ENCODE results near the gene DAB2IP. TPM values are rescaled to one million over a fixed set of nuclear protein-coding genes. Genes with fewer than 3 reads are reported as not detected.

Gene DAB2IP
- polyA plus RNA-seq, 1 donor from 2014 or later, result 17.3 TPM

DNA sequence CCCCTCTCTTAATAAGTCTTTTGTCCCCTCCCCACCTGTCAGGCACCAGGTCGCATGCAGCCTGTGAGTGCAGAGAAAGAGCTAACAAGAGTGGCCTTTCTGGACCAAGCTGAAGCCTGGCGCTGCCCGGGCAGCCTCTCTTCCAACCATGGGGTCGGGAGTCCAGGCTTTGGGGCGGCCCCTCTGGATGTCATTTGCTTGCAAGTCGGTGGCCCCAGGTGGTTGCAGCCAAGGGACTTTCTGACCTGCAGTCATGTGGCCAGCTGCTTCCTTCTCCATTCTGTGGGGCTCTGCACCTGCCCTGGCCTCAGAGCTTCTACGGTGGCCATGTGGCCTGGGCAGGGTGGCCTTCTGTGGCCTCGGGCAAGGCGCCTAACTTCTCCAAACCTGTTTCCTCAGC, 159.7 kb downstream of the DAB2IP start:
- TF ChIP-seq POLR2AphosphoS5 (IDR thresholded peaks at IDR 0.05) (no peak), RAD21 (conservative IDR thresholded peaks at IDR 0.05) (no peak), EP300 (conservative IDR thresholded peaks at IDR 0.05; ENCODE audit: poor library complexity, severe bottlenecking) (no peak), EZH2 (IDR thresholded peaks at IDR 0.05; ENCODE audit: borderline replicate concordance, insufficient read depth, low read length, poor library complexity, severe bottlenecking) (no peak), TAF1 (IDR thresholded peaks at IDR 0.05; ENCODE audit: low read depth) (no peak), SMC3 (conservative IDR thresholded peaks at IDR 0.05; ENCODE audit: poor library complexity) (no peak), MXI1 (conservative IDR thresholded peaks at IDR 0.05; ENCODE audit: poor library complexity, severe bottlenecking) (no peak)
- TF ChIP-seq, protein P1, sequence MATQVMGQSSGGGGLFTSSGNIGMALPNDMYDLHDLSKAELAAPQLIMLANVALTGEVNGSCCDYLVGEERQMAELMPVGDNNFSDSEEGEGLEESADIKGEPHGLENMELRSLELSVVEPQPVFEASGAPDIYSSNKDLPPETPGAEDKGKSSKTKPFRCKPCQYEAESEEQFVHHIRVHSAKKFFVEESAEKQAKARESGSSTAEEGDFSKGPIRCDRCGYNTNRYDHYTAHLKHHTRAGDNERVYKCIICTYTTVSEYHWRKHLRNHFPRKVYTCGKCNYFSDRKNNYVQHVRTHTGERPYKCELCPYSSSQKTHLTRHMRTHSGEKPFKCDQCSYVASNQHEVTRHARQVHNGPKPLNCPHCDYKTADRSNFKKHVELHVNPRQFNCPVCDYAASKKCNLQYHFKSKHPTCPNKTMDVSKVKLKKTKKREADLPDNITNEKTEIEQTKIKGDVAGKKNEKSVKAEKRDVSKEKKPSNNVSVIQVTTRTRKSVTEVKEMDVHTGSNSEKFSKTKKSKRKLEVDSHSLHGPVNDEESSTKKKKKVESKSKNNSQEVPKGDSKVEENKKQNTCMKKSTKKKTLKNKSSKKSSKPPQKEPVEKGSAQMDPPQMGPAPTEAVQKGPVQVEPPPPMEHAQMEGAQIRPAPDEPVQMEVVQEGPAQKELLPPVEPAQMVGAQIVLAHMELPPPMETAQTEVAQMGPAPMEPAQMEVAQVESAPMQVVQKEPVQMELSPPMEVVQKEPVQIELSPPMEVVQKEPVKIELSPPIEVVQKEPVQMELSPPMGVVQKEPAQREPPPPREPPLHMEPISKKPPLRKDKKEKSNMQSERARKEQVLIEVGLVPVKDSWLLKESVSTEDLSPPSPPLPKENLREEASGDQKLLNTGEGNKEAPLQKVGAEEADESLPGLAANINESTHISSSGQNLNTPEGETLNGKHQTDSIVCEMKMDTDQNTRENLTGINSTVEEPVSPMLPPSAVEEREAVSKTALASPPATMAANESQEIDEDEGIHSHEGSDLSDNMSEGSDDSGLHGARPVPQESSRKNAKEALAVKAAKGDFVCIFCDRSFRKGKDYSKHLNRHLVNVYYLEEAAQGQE (IDR thresholded peaks at IDR 0.05; ENCODE audit: borderline replicate concordance), result no peak
- TF ChIP-seq, protein P2, sequence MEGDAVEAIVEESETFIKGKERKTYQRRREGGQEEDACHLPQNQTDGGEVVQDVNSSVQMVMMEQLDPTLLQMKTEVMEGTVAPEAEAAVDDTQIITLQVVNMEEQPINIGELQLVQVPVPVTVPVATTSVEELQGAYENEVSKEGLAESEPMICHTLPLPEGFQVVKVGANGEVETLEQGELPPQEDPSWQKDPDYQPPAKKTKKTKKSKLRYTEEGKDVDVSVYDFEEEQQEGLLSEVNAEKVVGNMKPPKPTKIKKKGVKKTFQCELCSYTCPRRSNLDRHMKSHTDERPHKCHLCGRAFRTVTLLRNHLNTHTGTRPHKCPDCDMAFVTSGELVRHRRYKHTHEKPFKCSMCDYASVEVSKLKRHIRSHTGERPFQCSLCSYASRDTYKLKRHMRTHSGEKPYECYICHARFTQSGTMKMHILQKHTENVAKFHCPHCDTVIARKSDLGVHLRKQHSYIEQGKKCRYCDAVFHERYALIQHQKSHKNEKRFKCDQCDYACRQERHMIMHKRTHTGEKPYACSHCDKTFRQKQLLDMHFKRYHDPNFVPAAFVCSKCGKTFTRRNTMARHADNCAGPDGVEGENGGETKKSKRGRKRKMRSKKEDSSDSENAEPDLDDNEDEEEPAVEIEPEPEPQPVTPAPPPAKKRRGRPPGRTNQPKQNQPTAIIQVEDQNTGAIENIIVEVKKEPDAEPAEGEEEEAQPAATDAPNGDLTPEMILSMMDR (IDR thresholded peaks at IDR 0.05; ENCODE audit: poor library complexity, severe bottlenecking), result no peak
- Histone ChIP-seq H2AFZ (ENCODE audit: low read depth, low read length) (no peak overlapping the region), H3K36me3 (ENCODE audit: insufficient read depth, low read length) (no peaks in the 10 kb centered on the region), H3K9me2 (ENCODE audit: insufficient read depth, low read length) (no peaks in the 10 kb centered on the region), H3K79me2 (replicated peaks; ENCODE audit: insufficient read depth, low read length) (no peaks in the 10 kb centered on the region), H3F3A (ENCODE audit: insufficient read depth, low read length, poor library complexity, severe bottlenecking) (no peaks in the 10 kb centered on the region), H3K27me3 (ENCODE audit: insufficient read depth, low read depth, low read length) (no peaks in the 10 kb centered on the region), H3K9me3 (ENCODE audit: low read length) (no peaks in the 10 kb centered on the region), H4K20me1 (ENCODE audit: insufficient read depth) (no peaks in the 10 kb centered on the region), H3K4me2 (ENCODE audit: low read length) (no peak overlapping the region), H3K9ac (ENCODE audit: low read length) (no peak overlapping the region), H3K27ac (ENCODE audit: low read length) (no peak overlapping the region), H3K4me3 (ENCODE audit: low read length) (no peak overlapping the region)

DNA sequence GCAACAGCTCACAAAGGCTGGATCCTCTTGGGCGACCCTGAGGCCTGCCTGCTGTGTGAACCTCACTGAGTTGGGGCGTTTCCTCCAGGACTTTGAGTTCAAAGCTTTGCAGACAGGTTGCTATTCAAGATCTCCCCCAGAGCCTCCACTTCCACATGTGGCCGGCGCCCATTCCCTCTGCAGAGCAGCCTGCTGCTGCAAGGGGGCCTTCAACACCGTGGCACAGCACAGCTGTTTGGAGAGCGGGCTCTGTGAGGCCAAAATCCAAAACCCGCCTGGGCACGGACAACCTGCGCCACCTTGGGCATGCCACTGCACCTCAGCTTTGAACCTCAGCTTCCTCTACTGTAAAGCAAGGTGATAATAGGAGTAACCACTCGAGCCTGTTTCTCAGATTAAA, 160.3 kb downstream of the DAB2IP start:
- Histone ChIP-seq H3K9me3 (ENCODE audit: low read length) (no peaks in the 10 kb centered on the region), H3K9me2 (ENCODE audit: insufficient read depth, low read length) (no peaks in the 10 kb centered on the region), H3K4me3 (ENCODE audit: low read length) (no peak overlapping the region), H3K9ac (ENCODE audit: low read length) (no peak overlapping the region), H2AFZ (ENCODE audit: low read depth, low read length) (no peak overlapping the region), H3K27me3 (ENCODE audit: insufficient read depth, low read depth, low read length) (no peaks in the 10 kb centered on the region), H3K4me2 (ENCODE audit: low read length) (no peak overlapping the region), H4K20me1 (ENCODE audit: insufficient read depth) (no peaks in the 10 kb centered on the region), H3K36me3 (ENCODE audit: insufficient read depth, low read length) (no peaks in the 10 kb centered on the region), H3K27ac (ENCODE audit: low read length) (no peak overlapping the region), H3F3A (ENCODE audit: insufficient read depth, low read length, poor library complexity, severe bottlenecking) (no peaks in the 10 kb centered on the region), H3K79me2 (replicated peaks; ENCODE audit: insufficient read depth, low read length) (no peaks in the 10 kb centered on the region)
- TF ChIP-seq RAD21 (conservative IDR thresholded peaks at IDR 0.05) (no peak), EZH2 (IDR thresholded peaks at IDR 0.05; ENCODE audit: borderline replicate concordance, insufficient read depth, low read length, poor library complexity, severe bottlenecking) (no peak), POLR2AphosphoS5 (IDR thresholded peaks at IDR 0.05) (no peak), EP300 (conservative IDR thresholded peaks at IDR 0.05; ENCODE audit: poor library complexity, severe bottlenecking) (no peak), SMC3 (conservative IDR thresholded peaks at IDR 0.05; ENCODE audit: poor library complexity) (no peak)

Measured in neural cell (in vitro differentiated cells).